ENCODE results near the gene CMTM4. TPM values are rescaled to one million over a fixed set of nuclear protein-coding genes. Genes with fewer than 3 reads are reported as not detected.

Gene CMTM4
- total RNA-seq (2014; rRNA removed; shearing (Covaris generic)): 11.9 and 22.5 TPM in 2 replicates

DNA sequence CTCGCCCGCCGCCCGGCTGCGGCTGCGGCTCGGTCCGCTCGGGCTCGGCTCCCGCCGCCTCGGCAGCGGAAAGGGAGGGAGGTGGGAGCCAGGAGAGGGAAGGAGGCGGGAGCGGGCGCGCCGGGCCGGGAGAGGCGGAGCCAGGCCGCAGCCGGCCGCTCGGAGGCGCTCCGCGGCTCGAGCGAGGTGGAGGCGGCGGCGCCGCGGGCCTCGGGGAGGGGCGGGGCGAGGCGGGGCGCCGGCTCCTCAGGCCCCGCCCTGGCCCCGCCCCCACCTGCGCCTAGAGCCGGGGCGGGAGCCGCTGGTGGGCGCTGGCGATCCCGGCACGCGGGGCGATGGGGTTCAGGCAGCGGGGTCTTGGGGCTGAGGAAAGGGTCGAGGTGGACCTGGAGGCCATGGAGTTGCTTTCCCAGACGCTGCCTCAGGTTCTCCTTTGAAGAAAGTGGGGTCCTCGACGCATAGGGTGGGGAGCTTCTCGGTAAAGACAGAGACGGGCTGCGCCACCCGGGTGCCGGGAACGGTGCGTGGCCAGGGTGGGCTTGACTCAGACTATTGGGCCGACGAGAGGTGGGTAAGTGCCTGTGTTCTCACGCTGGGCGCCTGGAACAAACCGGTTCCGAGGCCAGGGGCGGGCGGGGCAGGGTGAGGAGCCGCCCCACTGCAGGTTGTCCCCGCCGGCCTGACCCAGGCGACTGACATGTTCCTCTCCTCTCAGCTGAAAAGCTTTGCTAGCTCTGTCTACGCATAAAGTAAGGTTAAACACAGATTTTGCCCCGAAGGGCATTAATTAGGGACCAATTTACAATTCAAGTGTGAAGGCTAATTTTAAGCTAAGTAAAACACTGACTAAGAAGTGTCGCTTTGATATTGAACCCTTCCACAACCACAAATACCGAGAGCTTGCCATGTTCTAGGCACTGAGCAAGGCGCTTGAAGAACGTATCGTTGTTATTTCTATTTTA lies at the start of gene CMTM4:
Gene CMTM4 (minus strand): TSS at position 75 of the 962 bp plus-strand sequence. CDS start 218 bp downstream, outside the sequence.
- peak; percentile 87 for DNase-seq (ENCODE audit: low spot score)

GRCh38 chr16:66746048-66746447 lies 49.5 kb upstream of the CMTM4 start:
- in situ Hi-C loops (cut with HindIII; ENCODE audit: low sequenced_read_pairs): no loop called here
- DNase-seq (ENCODE audit: low spot score): no peak

More for the DNA sequence above, at the start of gene CMTM4:
- in situ Hi-C loops (cut with HindIII; ENCODE audit: low sequenced_read_pairs): no loop called here

DNA sequence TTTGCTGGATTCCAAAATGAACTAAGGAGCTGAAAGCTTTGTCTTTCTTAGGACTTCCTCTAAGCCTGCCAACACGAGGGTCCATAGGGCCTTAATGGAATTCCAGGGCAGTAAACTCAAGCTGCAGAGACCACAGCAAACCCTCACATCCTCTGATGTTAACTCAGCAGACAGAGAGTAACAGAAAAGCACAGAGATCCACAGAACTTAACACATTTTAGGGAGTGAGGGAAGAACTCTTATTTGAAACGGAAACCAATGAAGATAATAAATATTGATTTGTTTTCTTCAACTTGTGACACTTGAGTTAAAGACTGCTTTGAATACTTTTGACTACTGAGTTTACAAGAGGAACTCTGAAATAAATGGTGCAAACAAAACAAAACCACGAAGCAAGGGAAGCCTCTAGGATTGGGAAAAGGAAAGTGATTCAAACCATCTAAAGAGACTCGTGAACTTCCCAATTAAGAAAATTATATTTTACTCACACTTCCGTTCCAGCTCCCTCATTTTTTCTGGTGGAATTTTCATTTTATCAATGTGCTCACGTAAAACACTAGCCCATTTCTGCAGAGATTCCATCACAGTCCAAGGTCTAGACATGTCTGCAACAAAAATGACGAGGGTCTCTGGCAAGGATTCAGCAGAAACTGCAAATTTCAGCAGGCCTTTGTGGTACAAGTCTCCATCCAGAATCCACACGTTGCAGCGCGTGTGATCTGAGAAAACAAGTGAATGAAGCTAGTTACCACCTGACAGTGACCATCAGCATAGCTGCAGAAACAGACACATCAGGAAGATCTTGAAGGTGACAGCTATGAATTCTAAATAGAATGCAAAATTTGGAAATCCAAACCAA lies 45.6 kb upstream of the CMTM4 start:
- in situ Hi-C loops (cut with HindIII; ENCODE audit: low sequenced_read_pairs): no loop called here
- DNase-seq (ENCODE audit: low spot score): peak; percentile 22

DNA sequence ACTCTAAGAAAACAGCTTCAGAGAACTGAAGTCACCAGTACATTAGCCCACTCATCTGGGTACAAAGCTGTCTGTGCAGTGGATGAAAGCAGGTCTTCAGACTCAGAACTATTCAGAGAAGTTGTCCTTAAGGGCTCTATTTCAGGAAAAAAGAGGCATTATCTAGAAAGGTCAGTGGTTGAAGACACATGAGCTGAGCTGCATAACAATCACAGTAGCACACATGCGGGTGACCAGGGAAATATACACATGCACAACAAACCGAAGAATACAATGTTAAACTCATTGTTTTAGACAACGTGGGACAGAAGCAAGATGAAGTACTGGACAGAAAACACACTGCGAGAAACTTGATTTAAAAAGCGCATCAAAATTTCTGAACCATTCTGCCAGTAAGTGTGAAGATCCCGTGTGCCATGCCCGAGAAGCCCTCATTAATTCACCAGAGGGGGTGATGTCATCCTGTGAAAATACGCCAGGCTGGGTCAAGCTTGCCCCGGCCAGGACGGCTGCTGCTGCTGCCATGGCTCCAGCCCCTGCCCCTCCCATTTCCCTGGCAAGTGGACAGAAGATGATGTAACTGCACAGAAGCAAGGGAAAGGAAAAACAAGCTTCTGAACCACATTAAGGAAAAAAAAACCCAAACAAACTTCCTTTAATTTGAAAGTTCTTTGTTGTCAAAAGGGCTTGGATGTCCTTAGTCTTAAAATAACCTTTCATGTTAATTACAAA lies 44.8 kb upstream of the CMTM4 start:
- DNase-seq (ENCODE audit: low spot score): peak; percentile 98
- in situ Hi-C loops (cut with HindIII; ENCODE audit: low sequenced_read_pairs): no loop called here

DNA sequence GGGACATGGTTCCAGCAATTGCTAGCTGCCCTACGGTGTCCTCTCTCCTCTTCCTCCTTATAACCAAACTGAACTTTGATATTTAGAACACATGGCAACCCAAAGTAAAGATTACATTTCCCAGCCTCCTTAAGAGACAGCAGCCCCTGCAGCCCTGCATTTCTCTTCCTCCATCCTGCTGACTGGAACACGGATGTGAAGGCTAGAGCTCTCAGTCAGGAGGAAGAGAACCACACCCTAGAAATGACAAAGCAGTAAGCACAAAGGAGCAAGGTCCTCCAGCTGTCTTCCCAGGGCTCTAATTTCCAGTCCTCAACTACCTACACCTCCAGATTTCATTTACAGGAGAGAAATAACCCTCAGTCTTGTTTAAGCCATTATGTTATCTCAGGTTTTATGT lies 44.0 kb upstream of the CMTM4 start:
- DNase-seq (ENCODE audit: low spot score): peak; percentile 19

GRCh38 chr16:66740010-66740409 lies 43.5 kb upstream of the CMTM4 start:
- peak; percentile 27 for DNase-seq (ENCODE audit: low spot score)
- in situ Hi-C loops (cut with HindIII; ENCODE audit: low sequenced_read_pairs): no loop called here

More for the DNA sequence above, 44.0 kb upstream of the CMTM4 start:
- in situ Hi-C loops (cut with HindIII; ENCODE audit: low sequenced_read_pairs): no loop called here

GRCh38 chr16:66735891-66736290 lies 39.3 kb upstream of the CMTM4 start:
- DNase-seq (ENCODE audit: low spot score): no peak
- in situ Hi-C loops (cut with HindIII; ENCODE audit: low sequenced_read_pairs): no loop called here

- in situ Hi-C loops (cut with HindIII; ENCODE audit: low sequenced_read_pairs): no loop called here
- DNase-seq (ENCODE audit: low spot score): no peak
These were observed 34.6 kb upstream of the CMTM4 start for GRCh38 chr16:66731101-66731500.

- no peak for DNase-seq (ENCODE audit: low spot score)
- in situ Hi-C loops (cut with HindIII; ENCODE audit: low sequenced_read_pairs): no loop called here
These were observed 32.3 kb upstream of the CMTM4 start for GRCh38 chr16:66728804-66729203.

DNA sequence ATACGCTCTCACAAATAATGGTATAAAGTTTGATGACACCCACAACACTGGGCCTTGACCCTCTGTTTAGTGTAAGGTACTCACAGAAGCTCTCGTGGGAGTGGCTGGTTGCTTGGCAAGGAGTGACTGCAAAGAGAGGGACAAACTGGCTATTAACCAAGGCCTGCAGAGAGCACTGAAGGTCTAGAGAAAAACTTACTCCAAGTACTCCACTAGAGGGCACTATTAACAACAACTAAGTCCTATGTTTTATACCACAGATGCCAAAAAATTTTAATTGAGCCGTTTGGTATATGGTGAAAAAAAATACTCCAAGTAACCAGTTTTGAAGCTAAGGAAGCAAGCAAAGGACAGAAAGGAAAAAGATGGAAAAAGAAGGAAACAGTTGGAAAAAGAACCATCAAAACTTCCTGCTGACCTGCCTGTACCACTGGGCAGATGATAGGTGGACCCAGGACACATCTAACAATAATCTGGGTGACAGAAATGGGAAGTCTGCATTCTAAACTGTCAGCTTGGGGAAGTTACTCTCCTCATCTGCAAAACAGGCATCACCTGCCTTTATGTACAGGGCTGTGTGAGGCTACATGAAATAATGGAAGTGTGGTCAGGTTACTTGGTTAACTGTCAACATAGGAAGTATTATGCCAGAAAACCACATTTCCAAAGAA lies 31.7 kb upstream of the CMTM4 start:
- in situ Hi-C loops (cut with HindIII; ENCODE audit: low sequenced_read_pairs): no loop called here
- DNase-seq (ENCODE audit: low spot score): peak; percentile 91

GRCh38 chr16:66720766-66721165 lies 24.2 kb upstream of the CMTM4 start:
- in situ Hi-C loops (cut with HindIII; ENCODE audit: low sequenced_read_pairs): no loop called here

GRCh38 chr16:66719246-66719645 lies 22.7 kb upstream of the CMTM4 start:
- in situ Hi-C loops (cut with HindIII; ENCODE audit: low sequenced_read_pairs): no loop called here
- DNase-seq (ENCODE audit: low spot score): no peak

More at GRCh38 chr16:66720766-66721165, 24.2 kb upstream of the CMTM4 start:
- no peak for DNase-seq (ENCODE audit: low spot score)

- in situ Hi-C loops (cut with HindIII; ENCODE audit: low sequenced_read_pairs): no loop called here
- no peak for DNase-seq (ENCODE audit: low spot score)
These were observed 21.2 kb upstream of the CMTM4 start for GRCh38 chr16:66717776-66718175.

GRCh38 chr16:66717112-66717675 lies 20.7 kb upstream of the CMTM4 start:
- in situ Hi-C loops (cut with HindIII; ENCODE audit: low sequenced_read_pairs): no loop called here
- DNase-seq (ENCODE audit: low spot score): no peak

DNA sequence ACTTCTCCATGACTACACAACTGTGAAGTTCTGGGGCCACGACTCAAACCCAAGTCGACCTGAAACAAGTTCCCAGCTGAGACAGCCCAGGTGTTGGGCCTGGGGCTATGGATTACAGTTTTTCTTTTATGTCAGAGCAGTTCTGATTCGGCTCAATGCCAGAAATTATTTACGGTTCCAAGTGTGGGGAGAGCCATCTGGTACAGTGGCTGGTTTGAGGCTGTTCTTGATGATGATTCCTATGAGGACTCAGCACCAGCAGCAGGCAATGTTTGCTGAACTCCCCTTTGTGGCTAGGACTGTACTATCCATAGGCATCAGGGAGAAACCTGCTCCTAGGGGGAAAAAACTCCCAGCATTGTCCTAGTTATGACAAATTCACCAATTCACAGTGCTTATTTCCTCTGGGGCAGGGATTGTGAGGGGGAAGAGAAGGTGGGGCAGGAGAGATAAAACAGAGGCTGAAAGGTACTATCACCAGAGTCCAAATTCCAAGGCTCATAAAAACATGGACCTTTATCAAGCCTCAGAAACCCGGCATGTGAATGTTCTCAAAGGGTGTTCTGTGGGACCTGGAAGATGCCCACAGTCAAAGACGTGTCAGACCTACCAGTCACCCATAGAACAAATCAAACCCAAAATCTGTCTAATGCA lies 18.2 kb upstream of the CMTM4 start:
- in situ Hi-C loops (cut with HindIII; ENCODE audit: low sequenced_read_pairs): no loop called here
- DNase-seq (ENCODE audit: low spot score): peak; percentile 32

- no peak for DNase-seq (ENCODE audit: low spot score)
- in situ Hi-C loops (cut with HindIII; ENCODE audit: low sequenced_read_pairs): no loop called here
These were observed 17.5 kb upstream of the CMTM4 start for GRCh38 chr16:66714062-66714461.

- no peak for DNase-seq (ENCODE audit: low spot score)
- in situ Hi-C loops (cut with HindIII; ENCODE audit: low sequenced_read_pairs): no loop called here
These were observed 16.5 kb upstream of the CMTM4 start for GRCh38 chr16:66713076-66713475.

GRCh38 chr16:66712512-66712911 lies 16.0 kb upstream of the CMTM4 start:
- in situ Hi-C loops (cut with HindIII; ENCODE audit: low sequenced_read_pairs): no loop called here
- no peak for DNase-seq (ENCODE audit: low spot score)
